H9 (cell line): ENCODE measurements around the gene ICE2. TPM values are rescaled to one million over a fixed set of nuclear protein-coding genes. Genes with fewer than 3 reads are reported as not detected.

ENCODE experiments used
- DNase-seq: peaks from one replicate; pipeline ENCODE4 v3.0.0-alpha.2; 2017
- H2AFZ ChIP-seq: one replicate; pipeline ENCODE4 v1.6.1; 2013; ENCODE audit warnings: mild to moderate bottlenecking, low read length, control low read depth, moderate library complexity
- H2AK5ac ChIP-seq: 2 replicates; pipeline ENCODE4 v1.6.1; 2013; ENCODE audit warnings: low read length, control low read depth, mixed read lengths; ENCODE audit not compliant: insufficient read length
- H2BK120ac ChIP-seq: one replicate; pipeline ENCODE4 v1.6.1; 2013; ENCODE audit warnings: low read depth, mild to moderate bottlenecking, low read length, control low read depth, inconsistent platforms; ENCODE audit not compliant: poor library complexity, severe bottlenecking
- H2BK12ac ChIP-seq: 2 replicates; pipeline ENCODE4 v1.6.1; 2013; ENCODE audit warnings: low read length, control low read depth, mixed read lengths, low read depth; ENCODE audit not compliant: insufficient read length
- H2BK15ac ChIP-seq: 2 replicates; pipeline ENCODE4 v1.6.1; 2013; ENCODE audit warnings: low read depth, low read length, control low read depth
- H2BK20ac ChIP-seq: one replicate; pipeline ENCODE4 v1.6.1; 2013; ENCODE audit warnings: low read depth, mild to moderate bottlenecking, low read length, control low read depth, inconsistent platforms; ENCODE audit not compliant: poor library complexity, severe bottlenecking
- H2BK5ac ChIP-seq: 2 replicates; pipeline ENCODE4 v1.6.1; 2013; ENCODE audit warnings: low read length, control low read depth, mixed read lengths; ENCODE audit not compliant: insufficient read length
- H3K14ac ChIP-seq: 2 replicates; pipeline ENCODE4 v1.6.1; 2013; ENCODE audit warnings: low read length, control low read depth; ENCODE audit not compliant: insufficient read depth
- H3K18ac ChIP-seq: 2 replicates; pipeline ENCODE4 v1.6.1; 2013; ENCODE audit warnings: low read depth, mild to moderate bottlenecking, mixed read lengths, low read length, control low read depth; ENCODE audit not compliant: insufficient read length
- H3K23ac ChIP-seq: 2 replicates; pipeline ENCODE4 v1.6.1; 2013; ENCODE audit warnings: low read length, control low read depth, mixed read lengths, low read depth; ENCODE audit not compliant: insufficient read length
- H3K23me2 ChIP-seq: 2 replicates; pipeline ENCODE4 v1.6.1; 2013; ENCODE audit warnings: low read depth, mild to moderate bottlenecking, mixed read lengths, low read length, control low read depth; ENCODE audit not compliant: insufficient read length, poor library complexity, severe bottlenecking
- H3K27ac ChIP-seq: 2 replicates; pipeline ENCODE4 v1.5.1; 2013; ENCODE audit warnings: low read length, control low read depth, mixed read lengths, low read depth; ENCODE audit not compliant: insufficient read length
- H3K27me3 ChIP-seq: 2 replicates; pipeline ENCODE4 v1.6.1; 2013; ENCODE audit warnings: low read length, control low read depth, inconsistent platforms; ENCODE audit not compliant: insufficient read depth
- H3K4ac ChIP-seq: 2 replicates; pipeline ENCODE4 v1.6.1; 2013; ENCODE audit warnings: low read depth, mild to moderate bottlenecking, control low read depth, inconsistent platforms, low read length, moderate library complexity
- H3K4me1 ChIP-seq: 2 replicates; pipeline ENCODE4 v1.6.1; 2013; ENCODE audit warnings: low read length, control low read depth, inconsistent platforms; ENCODE audit not compliant: insufficient read depth
- H3K4me2 ChIP-seq: 2 replicates; pipeline ENCODE4 v1.6.1; 2013; ENCODE audit warnings: low read length, control low read depth, mixed read lengths; ENCODE audit not compliant: insufficient read length, insufficient read depth
- H3K56ac ChIP-seq: 2 replicates; pipeline ENCODE4 v1.6.1; 2013; ENCODE audit warnings: low read depth, mild to moderate bottlenecking, mixed read lengths, low read length, control low read depth; ENCODE audit not compliant: insufficient read length
- H3K79me1 ChIP-seq: 2 replicates; pipeline ENCODE4 v1.6.1; 2013; ENCODE audit warnings: low read depth, mild to moderate bottlenecking, moderate library complexity, low read length, control low read depth, inconsistent platforms; ENCODE audit not compliant: insufficient read depth, poor library complexity, severe bottlenecking
- H3K79me2 ChIP-seq: 2 replicates; pipeline ENCODE4 v1.6.1; 2013; ENCODE audit warnings: low read length, control low read depth, inconsistent platforms; ENCODE audit not compliant: insufficient read depth
- H3K9ac ChIP-seq: 2 replicates; pipeline ENCODE4 v1.6.1; 2013; ENCODE audit warnings: low read length, control low read depth, mixed read lengths; ENCODE audit not compliant: insufficient read length; ENCODE audit errors: extremely low read depth
- H3K9me3 ChIP-seq: one replicate; pipeline ENCODE4 v1.6.1; 2013; ENCODE audit warnings: low read depth, low read length, inconsistent platforms; ENCODE audit not compliant: control insufficient read depth
- H3T11ph ChIP-seq: one replicate; pipeline ENCODE4 v1.6.1; 2013; ENCODE audit warnings: mild to moderate bottlenecking, low read length, control low read depth, inconsistent platforms
- H4K20me1 ChIP-seq: one replicate; pipeline ENCODE4 v1.6.1; 2013; ENCODE audit not compliant: control insufficient read depth, insufficient read length, insufficient read depth
- H4K5ac ChIP-seq: 2 replicates; pipeline ENCODE4 v1.6.1; 2013; ENCODE audit warnings: low read depth, mild to moderate bottlenecking, mixed read lengths, low read length, control low read depth; ENCODE audit not compliant: insufficient read length
- H4K8ac ChIP-seq: replicated peaks from 2 replicates; pipeline ENCODE4 v1.6.1; 2013; ENCODE audit warnings: low read length, control low read depth, mixed read lengths, low read depth; ENCODE audit not compliant: insufficient read length
- H4K91ac ChIP-seq: 2 replicates; pipeline ENCODE4 v1.6.1; 2013; ENCODE audit warnings: low read depth, mild to moderate bottlenecking, moderate library complexity, mixed read lengths, low read length, control low read depth; ENCODE audit not compliant: insufficient read length
- H3K27ac Mint-ChIP-seq, 3 experiments: 2 replicates in 2 of 3; 3 replicates in 1 of 3; pipeline ENCODE4 v1.8.0; 2020 to 2021; ENCODE audit warnings: mixed read lengths in 3 of 3, mild to moderate bottlenecking in 1 of 3, moderate library complexity in 1 of 3
- H3K27me3 Mint-ChIP-seq: 2 replicates; pipeline ENCODE4 v1.8.0; 2021; ENCODE audit warnings: low read depth, mild to moderate bottlenecking, moderate library complexity, mixed read lengths
- H3K36me3 Mint-ChIP-seq, 3 experiments: 2 replicates in 2 of 3; 3 replicates in 1 of 3; pipeline ENCODE4 v1.8.0; 2020 to 2021; ENCODE audit warnings: low read depth in 3 of 3, mixed read lengths in 3 of 3; ENCODE audit not compliant: insufficient read depth in 1 of 3
- H3K4me1 Mint-ChIP-seq, 2 experiments: 2 replicates each; pipeline ENCODE4 v1.8.0; 2020; ENCODE audit warnings: mixed read lengths in 2 of 2
- H3K4me3 Mint-ChIP-seq, 2 experiments: 2 replicates in 1 of 2; 3 replicates in 1 of 2; pipeline ENCODE4 v1.8.0; 2020 to 2021; ENCODE audit warnings: mild to moderate bottlenecking in 2 of 2, mixed read lengths in 2 of 2, moderate library complexity in 1 of 2
- H3K9me3 Mint-ChIP-seq, 2 experiments: 2 replicates in 1 of 2; 3 replicates in 1 of 2; pipeline ENCODE4 v1.8.0; 2020; ENCODE audit warnings: mild to moderate bottlenecking in 2 of 2, mixed read lengths in 2 of 2, moderate library complexity in 1 of 2
- WGBS: extraction: QIAGEN DNeasy Blood & Tissue Kit; methylation state at CpG from one replicate; pipeline ENCODE4 v1.1.7; 2013; ENCODE audit warnings: missing lambda C conversion rate, low lambda C conversion rate, mixed read lengths; ENCODE audit not compliant: insufficient read length; ENCODE audit errors: extremely low coverage; 5-methylcytosine and 5-hydroxymethylcytosine counted together
- total RNA-seq: library from RNA; stranded (reverse); gene quantifications from 2 replicates; pipeline ENCODE4 v1.2.1, GENCODE V29; 2021
- TF ChIP-seq, protein P1 (sequence below): fragments of 200-600 bp; sonication (generic); conservative IDR thresholded peaks from 3 replicates; pipeline ENCODE4 v1.8.0; 2021; ENCODE audit warnings: antibody characterized with exemption, mild to moderate bottlenecking

ICE2 gene
- total RNA-seq, 1 experiment from 2014 or later: 76.3 TPM

DNA sequence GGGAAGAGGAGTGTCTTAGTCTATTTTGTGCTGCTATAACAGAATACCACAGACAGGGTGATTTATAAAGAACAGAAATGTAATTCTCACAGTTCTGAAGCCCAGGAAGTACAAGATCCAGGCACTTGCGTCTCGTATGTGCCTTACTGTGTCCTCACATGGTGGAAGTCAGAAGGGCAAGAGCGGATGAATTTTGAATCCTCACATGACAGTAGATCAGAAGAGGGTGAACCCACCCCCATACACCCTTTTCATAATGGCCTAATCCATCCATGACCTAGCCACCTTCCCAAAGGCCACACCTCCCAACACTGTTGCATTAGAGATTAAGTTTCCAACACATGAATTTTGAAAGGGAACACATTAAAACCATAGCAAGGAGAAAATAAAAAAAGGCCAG lies 62.5 kb downstream of the ICE2 start:
- Histone ChIP-seq H2AFZ (no peak overlapping the region), H3K4ac (no peak overlapping the region), H3K4me1 (no peaks in the 10 kb centered on the region), H4K5ac (no peak overlapping the region), H4K20me1 (no peaks in the 10 kb centered on the region), H2BK20ac (no peak overlapping the region), H2AK5ac (no peak overlapping the region), H3K23me2 (no peaks in the 10 kb centered on the region), H2BK15ac (no peak overlapping the region), H3K79me2 (no peaks in the 10 kb centered on the region), H3K23ac (no peak overlapping the region), H3T11ph (no peak overlapping the region), H3K27ac (no peak overlapping the region), H3K14ac (no peak overlapping the region), H2BK5ac (no peak overlapping the region), H2BK120ac (no peak overlapping the region), H3K18ac (no peak overlapping the region), H3K9me3 (no peaks in the 10 kb centered on the region), H3K56ac (no peak overlapping the region), H4K91ac (no peak overlapping the region), H3K27me3 (no peaks in the 10 kb centered on the region), H4K8ac (no peak overlapping the region), H3K4me2 (no peak overlapping the region), H2BK12ac (no peak overlapping the region), H3K9ac (no peak overlapping the region), H3K79me1 (no peaks in the 10 kb centered on the region)
- no CpG with 5 or more reads among the region's 3 CpGs for WGBS
- Mint-ChIP-seq H3K27me3 (no peaks in the 10 kb centered on the region), H3K4me1 (peaks cover 6% of the 10 kb centered on the region in 2 experiments), H3K27ac (no peak overlapping the region), H3K36me3 (no peaks in the 10 kb centered on the region), H3K4me3 (no peak overlapping the region), H3K9me3 (no peaks in the 10 kb centered on the region)
- DNase-seq: no peak
- TF ChIP-seq, protein P1, sequence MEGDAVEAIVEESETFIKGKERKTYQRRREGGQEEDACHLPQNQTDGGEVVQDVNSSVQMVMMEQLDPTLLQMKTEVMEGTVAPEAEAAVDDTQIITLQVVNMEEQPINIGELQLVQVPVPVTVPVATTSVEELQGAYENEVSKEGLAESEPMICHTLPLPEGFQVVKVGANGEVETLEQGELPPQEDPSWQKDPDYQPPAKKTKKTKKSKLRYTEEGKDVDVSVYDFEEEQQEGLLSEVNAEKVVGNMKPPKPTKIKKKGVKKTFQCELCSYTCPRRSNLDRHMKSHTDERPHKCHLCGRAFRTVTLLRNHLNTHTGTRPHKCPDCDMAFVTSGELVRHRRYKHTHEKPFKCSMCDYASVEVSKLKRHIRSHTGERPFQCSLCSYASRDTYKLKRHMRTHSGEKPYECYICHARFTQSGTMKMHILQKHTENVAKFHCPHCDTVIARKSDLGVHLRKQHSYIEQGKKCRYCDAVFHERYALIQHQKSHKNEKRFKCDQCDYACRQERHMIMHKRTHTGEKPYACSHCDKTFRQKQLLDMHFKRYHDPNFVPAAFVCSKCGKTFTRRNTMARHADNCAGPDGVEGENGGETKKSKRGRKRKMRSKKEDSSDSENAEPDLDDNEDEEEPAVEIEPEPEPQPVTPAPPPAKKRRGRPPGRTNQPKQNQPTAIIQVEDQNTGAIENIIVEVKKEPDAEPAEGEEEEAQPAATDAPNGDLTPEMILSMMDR: no peak
